NOMO-1 treated with dmso at 0.1 percent for 144 hours (cell line): Measurements from ENCODE around the gene ZNF80.
"Not testable (repeated sequence)": the region's sequence is repeated elsewhere in the genome, so short reads cannot be mapped to it uniquely, and the experiment has no call there.

Experiments used
- DNase-seq: peaks from one replicate; lab custom pipeline; 2025; ENCODE audit not compliant: unreplicated experiment; lab: John Stamatoyannopoulos, UW

ZNF80 gene

DNA sequence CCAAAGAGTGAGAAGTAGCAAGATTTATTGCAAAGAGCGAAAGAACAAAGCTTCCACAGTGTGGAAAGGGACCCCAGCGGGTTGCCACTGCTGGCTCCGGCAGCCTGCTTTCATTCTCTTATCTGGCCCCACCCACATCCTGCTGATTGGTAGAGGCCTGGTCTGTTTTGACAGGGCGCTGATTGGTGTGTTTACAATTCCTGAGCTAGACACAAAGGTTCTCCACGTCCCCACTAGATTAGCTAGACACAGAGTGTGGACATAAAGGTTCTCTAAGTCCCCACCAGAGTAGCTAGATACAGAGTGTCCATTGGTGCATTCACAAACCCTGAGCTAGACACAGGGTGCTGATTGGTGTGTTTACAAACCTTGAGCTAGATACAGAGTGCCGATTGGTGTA lies at the start of gene ZNF80:
Gene ZNF80 (minus strand): TSS at position 101 of the 400 bp plus-strand sequence. CDS start 504 bp downstream, outside the sequence.
- not testable (repeated sequence) for DNase-seq

- DNase-seq: no peak
Measured at GRCh38 chr3:114286266-114286665, 48.9 kb upstream of the ZNF80 start.

DNA sequence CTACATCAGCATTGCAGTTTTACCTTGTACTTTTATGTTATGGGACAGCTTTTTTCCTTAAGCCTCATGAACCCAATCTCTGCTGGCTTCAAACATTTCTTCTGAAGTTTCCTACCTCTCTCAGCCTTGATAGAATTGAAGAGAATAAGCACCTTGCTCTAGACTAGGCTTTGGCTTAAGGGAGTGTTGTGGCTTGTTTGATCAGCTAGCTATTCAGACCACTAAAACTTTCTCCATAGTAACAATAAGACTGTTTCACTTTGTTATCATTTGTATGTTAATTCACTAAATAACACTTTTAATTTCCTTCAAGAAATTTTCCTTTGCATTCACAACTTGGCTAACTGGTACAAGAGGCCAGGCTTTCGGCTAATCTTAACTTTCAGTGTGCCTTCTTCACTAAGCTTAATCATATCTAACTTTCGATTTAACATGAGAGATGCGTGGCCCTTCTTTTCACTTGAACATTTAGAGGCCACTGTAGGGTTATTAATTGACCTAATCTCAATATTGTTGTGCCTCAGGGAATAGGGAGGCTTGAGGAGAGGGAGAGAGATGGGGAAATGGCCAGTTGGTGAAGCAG lies 48.4 kb upstream of the ZNF80 start:
- no peak for DNase-seq

GRCh38 chr3:114284644-114285043 lies 47.3 kb upstream of the ZNF80 start:
- no peak for DNase-seq

DNA sequence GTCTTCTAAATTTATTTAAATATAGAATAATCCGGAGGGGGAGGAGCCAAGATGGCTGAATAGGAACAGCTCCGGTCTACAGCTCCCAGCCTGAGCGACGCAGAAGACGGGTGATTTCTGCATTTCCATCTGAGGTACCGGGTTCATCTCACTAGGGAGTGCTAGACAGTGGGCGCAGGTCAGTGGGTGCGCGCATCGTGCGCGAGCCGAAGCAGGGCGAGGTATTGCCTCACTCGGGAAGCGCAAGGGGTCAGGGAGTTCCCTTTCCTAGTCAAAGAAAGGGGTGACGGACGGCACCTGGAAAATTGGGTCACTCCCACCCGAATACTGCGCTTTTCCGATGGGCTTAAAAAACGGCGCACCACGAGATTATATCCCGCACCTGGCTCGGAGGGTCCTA lies 39.5 kb upstream of the ZNF80 start:
- not testable (repeated sequence) for DNase-seq

- no peak for DNase-seq
Measured at GRCh38 chr3:114274929-114275328, 37.6 kb upstream of the ZNF80 start.

GRCh38 chr3:114272271-114272670 lies 34.9 kb upstream of the ZNF80 start:
- DNase-seq: no peak

GRCh38 chr3:114270019-114270418 lies 32.6 kb upstream of the ZNF80 start:
- DNase-seq: no peak

GRCh38 chr3:114260152-114260551 lies 22.8 kb upstream of the ZNF80 start:
- no peak for DNase-seq

- no peak for DNase-seq
Measured at GRCh38 chr3:114259566-114259965, 22.2 kb upstream of the ZNF80 start.

DNA sequence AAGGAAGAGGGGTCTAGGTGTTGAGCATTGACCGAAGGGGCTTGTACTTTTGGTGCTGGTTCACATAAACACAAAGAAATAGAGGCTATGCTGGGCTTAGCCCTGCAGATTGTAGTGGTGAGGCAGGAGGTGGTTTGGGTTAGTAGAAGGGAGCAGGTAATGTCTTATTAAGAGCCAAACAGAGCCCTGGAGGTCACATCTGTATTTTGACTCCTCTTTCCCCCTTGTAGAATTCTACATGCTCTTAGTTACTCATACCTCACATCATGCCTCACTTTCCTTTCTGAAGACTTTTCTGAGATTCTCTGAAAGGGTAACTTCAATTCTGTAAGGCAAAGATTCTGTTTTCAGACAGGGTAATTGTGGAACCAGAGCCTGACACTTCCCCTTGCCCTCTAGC lies 16.1 kb upstream of the ZNF80 start:
- no peak for DNase-seq

DNA sequence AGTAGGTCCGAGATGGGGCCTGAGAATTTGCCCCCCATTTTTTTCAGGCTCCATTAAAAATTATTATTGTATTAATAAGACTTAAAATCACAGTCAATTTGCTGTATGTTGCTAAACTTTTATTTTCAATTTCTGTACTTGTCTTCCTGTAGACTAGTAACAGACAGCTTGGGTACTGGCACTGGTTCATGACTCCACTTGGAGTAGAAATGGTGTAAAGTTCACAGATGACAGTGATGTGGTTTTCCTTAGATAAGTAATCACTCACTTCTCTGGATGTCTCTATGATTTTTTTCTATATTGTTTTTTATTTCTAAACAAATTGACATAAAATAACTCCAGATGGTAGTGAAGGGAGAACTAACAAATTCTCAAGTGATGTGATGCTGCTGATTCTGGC lies 15.6 kb upstream of the ZNF80 start:
- no peak for DNase-seq

- DNase-seq: no peak
Measured at GRCh38 chr3:114242947-114243346, 5.6 kb upstream of the ZNF80 start.

- DNase-seq: no peak
Measured at GRCh38 chr3:114241262-114241661, 3.9 kb upstream of the ZNF80 start.

GRCh38 chr3:114238146-114238785 lies 888 bp upstream of the ZNF80 start:
- not testable (repeated sequence) for DNase-seq

- DNase-seq: no peak
Measured at GRCh38 chr3:114235431-114235830, 1.9 kb downstream of the ZNF80 start.

- no peak for DNase-seq
Measured at GRCh38 chr3:114234745-114235144, 2.6 kb downstream of the ZNF80 start.

- no peak for DNase-seq
Measured at GRCh38 chr3:114231616-114232015, 5.8 kb downstream of the ZNF80 start.

DNA sequence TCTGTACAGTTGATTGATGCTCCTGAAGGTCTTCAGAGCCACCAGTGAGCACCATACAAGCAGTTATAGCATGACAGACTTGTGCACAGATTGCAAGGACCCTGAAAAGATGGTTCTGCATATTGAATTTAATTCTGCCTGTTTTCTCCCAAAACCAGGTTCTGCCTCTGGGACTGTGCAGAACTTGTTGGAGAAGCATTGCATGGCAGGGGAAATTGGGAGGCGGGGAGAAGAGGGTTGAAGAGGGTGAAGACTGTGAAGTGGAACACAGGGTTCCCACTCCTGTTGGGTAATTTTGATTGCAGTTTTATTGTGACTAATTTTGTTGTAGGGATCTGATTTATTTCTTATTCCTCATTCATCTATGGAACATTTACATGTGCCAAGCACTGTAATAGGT lies 10.3 kb downstream of the ZNF80 start:
- no peak for DNase-seq

DNA sequence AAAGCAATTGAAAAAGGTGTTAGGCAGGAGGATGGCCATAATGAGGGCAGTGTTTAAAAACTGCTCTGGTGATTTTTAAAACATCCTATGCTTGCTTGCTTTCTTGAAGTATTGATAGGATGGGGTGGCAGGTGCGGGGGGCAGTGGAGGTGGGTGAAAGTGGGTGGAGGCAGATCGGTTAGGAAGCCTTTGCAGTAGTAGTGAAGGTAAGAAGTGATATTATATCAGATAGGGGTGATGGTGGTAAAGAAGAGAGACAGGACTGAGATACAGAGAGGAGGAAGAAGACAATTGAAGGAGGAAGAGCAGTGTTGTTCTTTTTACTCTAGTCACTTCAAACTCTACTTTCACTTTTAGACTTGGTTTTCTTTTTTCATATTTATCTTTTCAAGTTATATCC lies 11.1 kb downstream of the ZNF80 start:
- DNase-seq: no peak

DNA sequence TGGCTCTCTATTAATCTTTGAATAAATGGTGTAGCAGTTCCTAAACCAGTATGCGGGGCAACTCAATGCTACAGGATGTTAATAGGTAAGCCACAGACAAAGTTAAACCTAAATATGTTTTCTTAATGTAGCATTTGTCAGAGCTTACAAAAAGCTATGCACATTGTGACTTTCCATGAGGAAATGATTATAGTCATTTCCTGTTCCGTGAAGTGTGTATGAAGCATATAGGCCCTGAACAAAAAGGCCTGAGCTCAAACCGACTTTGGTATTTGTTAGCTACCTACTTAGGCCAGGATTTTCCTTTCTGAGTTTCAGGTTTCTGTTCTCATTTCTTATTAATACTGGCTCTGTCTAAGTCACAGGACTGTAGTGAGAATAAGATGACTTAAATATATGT lies 14.2 kb downstream of the ZNF80 start:
- DNase-seq: no peak

GRCh38 chr3:114221881-114222264 lies 15.5 kb downstream of the ZNF80 start:
- no peak for DNase-seq
